Fibroblast of lung (primary cell): Measurements from ENCODE around the gene MPC1L.
"Not testable (repeated sequence)": the region's sequence is repeated elsewhere in the genome, so short reads cannot be mapped to it uniquely, and the experiment has no call there.

Experiments
- CTCF ChIP-seq, 2 donors: IDR thresholded peaks in 1 of 2; conservative IDR thresholded peaks in 1 of 2; 1 replicate in 1 of 2; 2 replicates in 1 of 2; pipeline ENCODE4 v1.5.1; 2011 to 2012; ENCODE audit warnings: low read length in 2 of 2, control low read depth in 1 of 2, inconsistent platforms in 1 of 2, low read depth in 1 of 2, mild to moderate bottlenecking in 1 of 2
- EZH2 ChIP-seq: IDR thresholded peaks from 2 replicates; pipeline ENCODE4 v1.5.1; 2012; ENCODE audit warnings: low read length, control low read depth, mild to moderate bottlenecking; ENCODE audit errors: missing control alignments

GRCh38 chrX:40575411-40575810, 47.8 kb upstream of the MPC1L start:
- TF ChIP-seq CTCF (conservative IDR thresholded peaks at IDR 0.05 in 1 of 2, IDR thresholded peaks at IDR 0.05 in 1 of 2; ENCODE audit: low read depth in 1 of 2, low read length in 2 of 2); EZH2: not testable (repeated sequence)
